Activated T-helper 2 cell treated with anti-CD3 and anti-CD28 coated beads, Interferon-gamma antibody, Interleukin-2, Interleukin-4, amounts not matched to agents 10 μg/mL and 5 μg/mL and 100 μg/mL, durations not matched to agents 14 hours and 24 hours and 36 hours (primary cell): ENCODE measurements around the gene AGTR1. TPM values are rescaled to one million over a fixed set of nuclear protein-coding genes. Genes with fewer than 3 reads are reported as not detected.

Experiments used
- DNase-seq: peaks from one replicate; pipeline ENCODE4 v3.0.0; 2021; ENCODE audit warnings: low spot score
- H3K27ac Mint-ChIP-seq: one replicate; pipeline ENCODE4 v1.8.0; 2021; ENCODE audit warnings: mixed read lengths
- H3K27me3 Mint-ChIP-seq: one replicate; pipeline ENCODE4 v1.8.0; 2021; ENCODE audit warnings: low read depth, mixed read lengths
- H3K36me3 Mint-ChIP-seq: one replicate; pipeline ENCODE4 v1.8.0; 2021; ENCODE audit warnings: low read depth, mixed read lengths
- H3K4me1 Mint-ChIP-seq: one replicate; pipeline ENCODE4 v1.8.0; 2021; ENCODE audit warnings: low read depth, mixed read lengths
- H3K4me3 Mint-ChIP-seq: one replicate; pipeline ENCODE4 v1.8.0; 2021; ENCODE audit warnings: low read depth, mild to moderate bottlenecking, moderate library complexity, mixed read lengths
- H3K9me3 Mint-ChIP-seq: one replicate; pipeline ENCODE4 v1.8.0; 2021; ENCODE audit warnings: mixed read lengths
- intact Hi-C: fragments of 100-400 bp; cut with micrococcal nuclease; formaldehyde crosslinking; loops from one replicate; pipeline ENCODE4 v1.15.1; 2023
- total RNA-seq: library from RNA; stranded (reverse); gene quantifications from 2 replicates; pipeline ENCODE4 v1.2.3, GENCODE V29; 2022

AGTR1 gene
- not detected in 2 replicates for total RNA-seq

DNA sequence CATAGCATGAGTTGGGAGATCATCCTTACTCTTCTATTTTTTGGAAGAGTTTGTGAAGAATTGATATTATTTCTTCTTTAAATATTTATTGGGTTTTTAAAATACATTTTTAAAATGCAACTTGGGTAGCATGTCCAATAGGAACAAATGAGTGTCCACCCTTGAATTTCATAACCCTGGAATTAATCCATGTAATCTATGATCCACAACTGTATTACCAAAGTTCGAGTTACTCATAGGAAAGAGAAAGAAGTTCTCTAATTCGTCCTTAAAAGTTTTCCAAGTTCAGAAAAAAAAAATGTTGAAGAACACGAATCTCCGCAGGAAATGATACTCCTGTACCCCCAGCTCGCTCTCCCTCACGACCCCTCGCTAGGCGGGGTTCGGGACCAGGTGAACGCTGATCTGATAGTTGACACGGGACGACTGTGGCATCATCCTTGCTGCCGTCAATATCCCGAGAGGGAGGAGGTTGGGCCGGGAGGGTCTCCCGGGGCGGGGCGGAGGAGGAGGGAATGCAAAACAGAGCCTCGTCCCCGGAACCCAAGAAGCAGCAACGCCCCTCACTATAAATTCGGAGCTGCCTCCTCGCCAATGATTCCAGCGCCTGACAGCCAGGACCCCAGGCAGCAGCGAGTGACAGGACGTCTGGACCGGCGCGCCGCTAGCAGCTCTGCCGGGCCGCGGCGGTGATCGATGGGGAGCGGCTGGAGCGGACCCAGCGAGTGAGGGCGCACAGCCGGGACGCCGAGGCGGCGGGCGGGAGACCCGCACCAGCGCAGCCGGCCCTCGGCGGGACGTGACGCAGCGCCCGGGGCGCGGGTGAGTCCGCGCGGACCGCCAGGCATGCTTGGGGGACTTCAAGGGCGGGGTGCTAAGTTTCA lies at the start of gene AGTR1:
Gene AGTR1, plus strand, starts transcription at position 598 of the 884 bp plus-strand sequence. CDS start 43,133 bp downstream, outside the sequence.
- no peak within 1 kb of the TSS for H3K4me3 Mint-ChIP-seq
- no peak within 1 kb of the TSS for H3K27ac Mint-ChIP-seq
- peaks cover 20% of the 10 kb centered on the region for H3K27me3 Mint-ChIP-seq
- intact Hi-C loops = no loop called here
- H3K4me1 Mint-ChIP-seq = no peaks in the 10 kb centered on the region
- H3K36me3 Mint-ChIP-seq = no peaks in the 10 kb centered on the region
- no peaks in the 10 kb centered on the region for H3K9me3 Mint-ChIP-seq
- no peak for DNase-seq

DNA sequence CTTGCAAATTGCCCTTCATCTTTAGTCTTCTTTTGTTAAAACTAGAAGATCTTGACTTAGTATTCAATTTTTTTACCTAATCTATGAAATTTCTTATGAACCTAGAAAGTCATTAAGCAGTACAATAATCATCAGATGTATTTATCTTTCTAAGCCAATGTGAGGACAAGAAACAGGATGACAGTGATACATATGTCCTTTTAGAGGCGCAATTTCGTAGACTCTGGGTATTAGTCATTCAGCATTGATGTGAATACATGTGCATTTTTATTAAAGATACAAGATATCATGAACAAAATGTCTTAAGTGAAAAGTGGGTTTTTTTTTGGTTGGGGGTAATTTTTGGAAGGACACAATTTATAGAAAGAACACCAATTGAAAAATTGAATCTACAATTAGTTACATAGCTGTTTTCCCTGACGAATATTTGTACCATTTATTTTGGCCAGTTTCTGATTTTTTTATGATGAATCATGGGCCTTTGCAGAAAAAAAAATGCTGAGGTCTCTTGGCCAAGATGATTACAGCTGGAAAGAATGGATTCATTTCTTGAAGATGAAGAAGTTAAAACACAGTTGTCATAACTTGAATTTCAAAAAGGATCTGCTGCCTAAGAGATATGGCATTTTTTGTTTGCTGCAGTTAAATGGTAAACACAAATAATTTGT lies 48.9 kb upstream of the AGTR1 start:
- Mint-ChIP-seq H3K27me3 (no peaks in the 10 kb centered on the region), H3K4me3 (no peak overlapping the region), H3K4me1 (no peaks in the 10 kb centered on the region), H3K27ac (no peak overlapping the region), H3K36me3 (no peaks in the 10 kb centered on the region), H3K9me3 (no peaks in the 10 kb centered on the region)
- intact Hi-C loops = no loop called here
- DNase-seq = no peak

DNA sequence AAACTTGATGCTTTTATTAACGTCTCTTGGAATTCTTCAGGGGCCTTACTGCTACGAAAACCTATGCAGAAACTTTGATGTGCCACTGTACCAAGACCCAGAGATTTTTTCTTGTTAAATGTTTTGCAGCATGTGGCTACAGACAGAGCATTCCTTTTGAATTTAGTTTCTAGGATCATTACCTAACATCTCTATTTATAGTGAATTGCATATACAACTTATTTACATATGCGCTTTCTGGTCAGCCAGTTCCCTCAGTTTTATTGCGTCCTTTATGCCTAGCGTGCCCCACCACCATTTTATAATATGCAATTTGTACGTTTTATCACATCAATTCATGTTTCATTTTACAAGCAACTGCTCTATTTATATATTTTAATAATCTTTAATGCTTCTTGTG lies 46.2 kb upstream of the AGTR1 start:
- H3K4me1 Mint-ChIP-seq = no peaks in the 10 kb centered on the region
- DNase-seq = no peak
- H3K36me3 Mint-ChIP-seq = no peaks in the 10 kb centered on the region
- no peak overlapping the region for H3K27ac Mint-ChIP-seq
- H3K27me3 Mint-ChIP-seq = no peaks in the 10 kb centered on the region
- no peak overlapping the region for H3K4me3 Mint-ChIP-seq
- intact Hi-C loops = no loop called here
- H3K9me3 Mint-ChIP-seq = no peaks in the 10 kb centered on the region

DNA sequence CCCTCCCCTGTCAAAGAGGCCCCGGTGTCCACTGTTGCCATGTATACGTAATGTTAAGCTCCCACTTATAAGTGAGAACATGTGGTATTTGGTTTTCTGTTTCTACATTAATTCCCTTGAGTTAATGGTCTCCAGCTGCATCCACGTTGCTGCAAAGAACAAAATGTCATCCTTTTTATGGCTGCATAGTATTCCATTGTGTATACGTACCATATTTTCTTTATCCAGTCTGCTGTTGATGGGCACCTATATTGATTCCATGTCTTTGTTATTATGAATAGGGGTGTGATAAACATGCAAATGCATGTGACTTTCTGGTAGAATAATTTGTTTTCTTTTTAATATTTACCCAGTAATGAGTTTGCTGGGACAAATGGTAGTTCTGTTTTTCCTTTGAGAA lies 43.3 kb upstream of the AGTR1 start:
- intact Hi-C loops = no loop called here
- H3K4me3 Mint-ChIP-seq = no peak overlapping the region
- DNase-seq = no peak
- no peaks in the 10 kb centered on the region for H3K36me3 Mint-ChIP-seq
- H3K4me1 Mint-ChIP-seq = no peaks in the 10 kb centered on the region
- H3K9me3 Mint-ChIP-seq = no peaks in the 10 kb centered on the region
- no peaks in the 10 kb centered on the region for H3K27me3 Mint-ChIP-seq
- H3K27ac Mint-ChIP-seq = no peak overlapping the region

DNA sequence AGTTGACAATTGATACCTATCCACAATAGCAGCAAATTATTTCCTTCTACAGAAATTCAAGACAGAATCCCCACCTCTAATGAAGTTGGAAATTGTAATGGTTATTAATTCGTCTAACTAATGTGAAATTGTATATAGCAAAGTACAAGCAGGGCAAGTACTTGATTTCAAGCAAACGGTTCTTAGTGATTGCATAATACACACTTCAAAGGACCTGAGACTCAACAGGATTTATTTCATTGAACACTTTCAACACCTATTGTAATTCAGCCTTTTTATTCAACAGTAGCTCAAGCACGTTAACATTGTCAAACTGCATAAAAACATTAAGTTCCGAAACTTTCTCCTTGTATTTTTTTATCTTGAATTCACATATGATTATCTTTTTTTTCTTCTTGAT lies 40.2 kb upstream of the AGTR1 start:
- intact Hi-C loops = no loop called here

DNA sequence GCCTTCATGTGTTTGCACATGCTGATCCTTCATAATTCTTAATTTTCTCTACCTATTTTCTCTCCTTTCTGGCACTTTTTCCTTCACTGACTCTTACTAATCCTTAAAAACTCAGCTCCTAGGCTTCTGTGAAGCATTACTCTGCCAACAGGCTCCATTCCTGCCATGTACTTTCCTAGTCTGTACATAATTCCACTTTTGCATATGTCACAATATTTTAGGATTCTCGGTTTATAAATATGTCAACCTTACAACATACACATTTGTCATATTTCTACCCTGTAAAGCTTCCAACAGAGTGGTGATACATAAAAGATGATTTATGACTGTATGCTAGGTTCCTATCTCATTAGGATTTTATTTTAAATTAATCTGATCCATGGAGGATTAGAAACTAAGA lies 38.2 kb upstream of the AGTR1 start:
- Mint-ChIP-seq H3K27me3 (no peaks in the 10 kb centered on the region), H3K36me3 (no peaks in the 10 kb centered on the region), H3K9me3 (no peaks in the 10 kb centered on the region), H3K4me1 (no peaks in the 10 kb centered on the region), H3K4me3 (no peak overlapping the region), H3K27ac (no peak overlapping the region)
- DNase-seq = no peak
- intact Hi-C loops = no loop called here

More for the DNA sequence above, 40.2 kb upstream of the AGTR1 start:
- Mint-ChIP-seq H3K36me3 (no peaks in the 10 kb centered on the region), H3K9me3 (no peaks in the 10 kb centered on the region), H3K27ac (no peak overlapping the region), H3K4me3 (no peak overlapping the region), H3K4me1 (no peaks in the 10 kb centered on the region), H3K27me3 (no peaks in the 10 kb centered on the region)
- no peak for DNase-seq

DNA sequence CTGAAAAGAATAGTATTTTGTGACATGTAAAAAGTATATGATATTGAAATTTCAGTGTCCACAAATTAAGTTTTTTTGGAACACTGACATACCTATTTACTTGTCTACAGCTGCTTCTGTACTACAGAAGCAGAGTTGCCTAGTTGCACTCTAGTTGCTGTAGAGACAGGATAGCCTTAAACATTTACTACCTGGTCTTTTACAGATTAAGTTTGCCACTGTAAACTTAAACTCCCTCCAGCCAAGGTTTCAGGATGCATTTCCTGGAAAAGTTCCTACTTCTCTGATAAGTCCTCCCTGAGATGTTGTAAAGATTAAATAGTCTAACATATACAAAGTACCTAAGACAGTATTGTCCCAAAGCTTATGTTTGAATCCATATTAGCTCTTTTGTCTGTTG lies 17.4 kb upstream of the AGTR1 start:
- Mint-ChIP-seq H3K4me1 (no peaks in the 10 kb centered on the region), H3K36me3 (no peaks in the 10 kb centered on the region), H3K27ac (no peak overlapping the region), H3K9me3 (no peaks in the 10 kb centered on the region), H3K27me3 (no peaks in the 10 kb centered on the region), H3K4me3 (no peak overlapping the region)
- DNase-seq = no peak
- intact Hi-C loops = no loop called here

DNA sequence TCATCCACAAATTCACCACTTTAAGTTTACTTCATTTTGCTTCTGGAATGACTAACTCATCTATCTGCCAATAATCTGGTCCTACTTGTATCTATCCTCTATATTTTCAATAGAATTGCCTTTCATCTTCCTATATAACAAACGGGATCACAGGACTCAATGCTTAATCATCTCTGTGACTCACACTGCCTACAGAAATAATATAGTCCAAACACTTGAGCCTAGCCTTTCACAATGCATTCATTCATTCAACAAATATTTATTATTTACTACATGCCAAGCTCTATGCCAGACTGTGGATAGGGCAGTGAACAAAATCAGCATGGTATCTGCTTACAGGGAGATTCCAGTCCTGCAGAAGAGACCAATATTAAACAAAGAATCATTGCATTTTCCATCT lies 16.6 kb upstream of the AGTR1 start:
- no peaks in the 10 kb centered on the region for H3K9me3 Mint-ChIP-seq
- H3K27me3 Mint-ChIP-seq = no peaks in the 10 kb centered on the region
- H3K27ac Mint-ChIP-seq = no peak overlapping the region
- no peak for DNase-seq
- no peaks in the 10 kb centered on the region for H3K4me1 Mint-ChIP-seq
- no peak overlapping the region for H3K4me3 Mint-ChIP-seq
- no peaks in the 10 kb centered on the region for H3K36me3 Mint-ChIP-seq
- intact Hi-C loops = no loop called here

DNA sequence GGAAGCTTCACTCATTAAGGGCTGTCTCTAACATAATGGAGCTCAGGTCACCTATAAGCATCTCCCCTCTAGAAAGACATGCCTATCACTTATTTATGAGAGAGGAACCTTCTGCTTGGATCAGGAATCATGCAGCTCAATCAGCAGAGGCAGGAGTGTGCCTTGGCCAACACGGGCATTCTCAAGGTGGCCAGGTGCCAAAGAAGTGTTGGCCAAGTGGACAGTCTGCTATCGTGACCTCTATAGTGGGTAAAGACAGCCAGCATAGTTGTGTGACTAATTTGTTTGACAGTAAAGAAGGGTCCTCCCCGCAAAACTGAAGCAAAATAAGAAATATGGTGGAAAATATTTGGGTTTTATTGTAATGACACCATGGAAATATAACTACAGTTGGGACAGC lies 14.7 kb upstream of the AGTR1 start:
- DNase-seq = no peak
- no peak overlapping the region for H3K27ac Mint-ChIP-seq
- H3K36me3 Mint-ChIP-seq = no peaks in the 10 kb centered on the region
- H3K27me3 Mint-ChIP-seq = no peaks in the 10 kb centered on the region
- H3K4me3 Mint-ChIP-seq = no peak overlapping the region
- H3K4me1 Mint-ChIP-seq = no peaks in the 10 kb centered on the region
- intact Hi-C loops = no loop called here
- H3K9me3 Mint-ChIP-seq = no peaks in the 10 kb centered on the region

DNA sequence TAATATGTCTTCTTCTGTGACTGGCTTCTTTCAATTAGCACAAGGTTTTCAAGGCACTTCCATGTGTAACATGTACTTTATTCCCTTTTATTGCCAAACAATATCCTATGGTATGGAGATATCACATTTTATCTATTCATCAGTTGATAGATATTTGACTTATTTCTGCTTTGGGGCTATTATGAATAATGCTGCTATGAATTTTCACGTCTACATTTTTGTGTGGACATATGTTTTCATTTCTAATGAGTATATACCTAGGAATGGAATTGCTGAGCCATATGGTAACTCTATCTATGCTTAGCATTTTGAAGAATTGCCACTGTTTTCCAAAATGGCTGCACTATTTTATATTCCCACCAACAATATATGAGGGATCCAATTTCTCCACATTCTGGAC lies 3.6 kb upstream of the AGTR1 start:
- Mint-ChIP-seq H3K9me3 (no peaks in the 10 kb centered on the region), H3K27me3 (peaks cover 18% of the 10 kb centered on the region), H3K36me3 (no peaks in the 10 kb centered on the region), H3K4me3 (no peak overlapping the region), H3K4me1 (no peaks in the 10 kb centered on the region), H3K27ac (no peak overlapping the region)
- no peak for DNase-seq
- intact Hi-C loops = no loop called here

DNA sequence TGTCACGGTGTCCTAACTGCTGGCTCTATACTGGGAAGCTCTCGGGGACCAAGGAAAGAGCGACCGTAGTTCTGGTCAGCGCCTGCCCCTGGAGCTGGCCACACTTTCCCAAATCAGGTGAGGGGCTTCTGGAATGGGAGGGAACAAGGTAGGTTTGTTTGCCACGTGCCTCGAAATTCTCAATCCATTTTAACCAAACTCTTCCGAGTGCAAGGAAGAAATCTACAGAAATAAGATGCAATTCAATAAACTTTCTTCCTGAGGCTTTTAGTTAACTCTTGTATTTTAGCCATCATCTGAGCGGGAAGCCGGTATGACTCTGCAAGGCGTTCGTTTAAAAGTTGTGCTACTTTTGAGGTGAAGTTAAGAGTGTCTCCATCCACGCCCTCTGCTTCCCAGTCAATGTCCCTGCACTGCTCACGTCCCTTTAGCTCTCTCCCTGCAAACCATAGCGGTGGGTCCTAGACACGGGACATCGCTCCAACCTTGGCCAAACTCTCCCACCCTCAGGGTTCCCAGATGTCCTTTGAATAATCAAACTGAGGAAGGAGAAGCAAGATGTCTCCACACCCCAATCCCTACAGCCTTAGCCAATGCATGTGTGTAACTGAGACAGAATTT lies 597 bp downstream of the AGTR1 start:
- H3K4me3 Mint-ChIP-seq = no peak overlapping the region
- no peak for DNase-seq
- intact Hi-C loops = no loop called here
- H3K27ac Mint-ChIP-seq = no peak overlapping the region
- H3K4me1 Mint-ChIP-seq = no peaks in the 10 kb centered on the region
- no peaks in the 10 kb centered on the region for H3K9me3 Mint-ChIP-seq
- no peaks in the 10 kb centered on the region for H3K36me3 Mint-ChIP-seq
- H3K27me3 Mint-ChIP-seq = peaks cover 20% of the 10 kb centered on the region

DNA sequence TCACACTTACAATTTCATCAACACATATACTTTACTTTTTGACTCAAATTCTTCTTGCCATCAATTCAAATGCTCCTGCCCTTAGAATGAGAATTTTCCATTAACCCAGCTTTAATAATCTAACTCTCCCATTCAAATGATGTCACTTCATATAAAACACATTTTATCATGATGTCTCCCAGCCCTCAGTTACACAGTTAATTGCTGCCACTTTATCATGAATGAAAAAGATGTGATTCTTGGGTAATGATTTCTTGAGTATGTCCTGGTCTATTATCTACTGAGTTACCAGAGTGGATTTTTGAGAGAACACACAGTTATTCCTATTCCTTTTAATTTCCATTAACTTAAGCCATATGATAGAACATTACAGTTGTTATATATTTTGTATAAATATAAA lies 7.6 kb downstream of the AGTR1 start:
- Mint-ChIP-seq H3K9me3 (no peaks in the 10 kb centered on the region), H3K36me3 (no peaks in the 10 kb centered on the region), H3K27ac (no peak overlapping the region), H3K27me3 (no peaks in the 10 kb centered on the region), H3K4me1 (no peaks in the 10 kb centered on the region), H3K4me3 (no peak overlapping the region)
- intact Hi-C loops = no loop called here
- no peak for DNase-seq
